HL-60 (cell line): ENCODE measurements around the gene MRPS14.
A peak's percentile ranks its signal among the peaks of the same experiment; 100 is the strongest.

ENCODE experiments used
- DNase-seq, 2 experiments: peaks; one replicate each; pipeline ENCODE4 v3.0.0-alpha.2; 2010 to 2020; ENCODE audit warnings: low read depth in 1 of 2, low spot score in 1 of 2
- H3K27ac ChIP-seq: fragments of 250-450 bp; sonication (Bioruptor Pico); replicated peaks from 2 replicates; pipeline ENCODE4 v1.5.1; 2020; ENCODE audit warnings: mild to moderate bottlenecking, moderate library complexity
- H3K27me3 ChIP-seq: fragments of 250-450 bp; sonication (Bioruptor Pico); 2 replicates; pipeline ENCODE4 v1.5.1; 2021; ENCODE audit warnings: mild to moderate bottlenecking, moderate library complexity; ENCODE audit not compliant: insufficient read depth, poor library complexity, severe bottlenecking
- H3K4me3 ChIP-seq: replicated peaks from 2 replicates; pipeline ENCODE4 v1.5.1; 2011; ENCODE audit warnings: mild to moderate bottlenecking, control low read depth, low read length; ENCODE audit not compliant: insufficient read depth
- CTCF ChIP-seq: IDR thresholded peaks from one replicate; pipeline ENCODE4 v1.5.1; 2011; ENCODE audit warnings: low read length, control low read depth, inconsistent platforms; ENCODE audit not compliant: insufficient read depth
- GABPA ChIP-seq: IDR thresholded peaks from 2 replicates; pipeline ENCODE4 v1.6.1; 2012; ENCODE audit warnings: low read depth
- POLR2AphosphoS5 ChIP-seq: IDR thresholded peaks from 2 replicates; pipeline ENCODE4 v1.6.1; 2012; ENCODE audit warnings: low read depth
- REST ChIP-seq: IDR thresholded peaks from 2 replicates; pipeline ENCODE4 v1.6.1; 2012; ENCODE audit warnings: low read depth; ENCODE audit not compliant: insufficient replicate concordance
- SPI1 ChIP-seq: IDR thresholded peaks from 2 replicates; pipeline ENCODE4 v1.6.1; 2012; ENCODE audit warnings: low read depth, mild to moderate bottlenecking, borderline replicate concordance

MRPS14 gene

GRCh38 chr1:174982971-174983689, 40.1 kb downstream of the MRPS14 start:
- Histone ChIP-seq H3K4me3 (no peak overlapping the region), H3K27ac (no peak overlapping the region), H3K27me3 (no peaks in the 10 kb centered on the region)
- no peak for TF ChIP-seq REST
- no peak for TF ChIP-seq GABPA
- peak; percentile 23 for TF ChIP-seq CTCF
- peak in 1 of 2 experiments; percentile 44 for DNase-seq

- Histone ChIP-seq H3K27me3 (no peaks in the 10 kb centered on the region), H3K4me3 (no peak overlapping the region), H3K27ac (no peak overlapping the region)
- no peak for DNase-seq
- TF ChIP-seq POLR2AphosphoS5 (no peak), CTCF (no peak), SPI1 (no peak), REST (no peak), GABPA (no peak)
Observed at GRCh38 chr1:174976436-174977108, 46.7 kb downstream of the MRPS14 start.

- Histone ChIP-seq H3K27me3 (no peaks in the 10 kb centered on the region), H3K4me3 (no peak overlapping the region), H3K27ac (no peak overlapping the region)
- TF ChIP-seq SPI1 = no peak
- TF ChIP-seq GABPA = no peak
- no peak for TF ChIP-seq CTCF
- TF ChIP-seq POLR2AphosphoS5 = no peak
- TF ChIP-seq REST = no peak
- no peak for DNase-seq
Observed at GRCh38 chr1:174975764-174976163, 47.5 kb downstream of the MRPS14 start.
